GM12891 (cell line): ENCODE data around the gene TEKT3.

Experiments used
- POLR2A ChIP-seq: IDR thresholded peaks from 2 replicates; pipeline ENCODE4 v1.6.1; 2011; ENCODE audit warnings: low read depth, low read length, control low read depth
- POLR2AphosphoS5 ChIP-seq: IDR thresholded peaks from 2 replicates; pipeline ENCODE4 v1.6.1; 2011; ENCODE audit warnings: low read depth, low read length, control low read depth
- SPI1 ChIP-seq: IDR thresholded peaks from 2 replicates; pipeline ENCODE4 v1.6.1; 2011; ENCODE audit warnings: low read depth, low read length, control low read depth
- TAF1 ChIP-seq: IDR thresholded peaks from 2 replicates; pipeline ENCODE4 v1.6.1; 2011; ENCODE audit warnings: low read depth, low read length, control low read depth

DNA sequence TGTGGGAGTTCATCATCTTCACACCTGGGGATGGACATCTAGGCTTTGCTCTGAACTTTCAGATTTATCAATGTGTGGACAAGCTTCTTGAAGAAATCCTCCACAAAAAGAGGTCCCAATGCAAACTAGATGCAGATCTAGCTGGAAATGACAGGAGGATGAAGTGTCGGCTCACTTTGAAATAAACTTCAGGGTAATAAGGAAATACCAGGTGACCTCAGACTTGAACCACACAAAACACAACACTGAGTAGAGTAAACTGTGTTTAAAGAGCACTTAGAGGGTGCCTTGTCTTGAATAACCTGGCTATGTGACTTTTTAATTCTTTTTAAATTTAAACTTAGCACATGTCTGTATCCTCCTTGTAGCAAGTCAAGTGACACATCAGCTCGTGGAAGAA, 27.2 kb upstream of the TEKT3 start:
- TF ChIP-seq POLR2A (no peak), SPI1 (no peak), TAF1 (no peak), POLR2AphosphoS5 (no peak)
